Endometrial microvascular endothelial cells (primary cell): ENCODE results near the gene NLE1. TPM values are rescaled to one million over a fixed set of nuclear protein-coding genes. Genes with fewer than 3 reads are reported as not detected.
"Not testable (repeated sequence)": the region's sequence is repeated elsewhere in the genome, so short reads cannot be mapped to it uniquely, and the experiment has no call there.

Experiments used
- in situ Hi-C: cut with HindIII; loops from 2 replicates; pipeline ENCODE4 v1.10.0; 2017; ENCODE audit warnings: low sequenced_read_pairs, low pct_unique_long_range_greater_than_20kb; ENCODE audit errors: inconsistent ontology term
- total RNA-seq: library from RNA; depleted of rRNA; stranded (reverse); fragments of >200 nt; gene quantifications from one replicate; pipeline ENCODE4 v1.2.3, GENCODE V29; 2015; ENCODE audit errors: inconsistent ontology term

Gene NLE1
- total RNA-seq, 1 donor from 2014 or later = 33.5 TPM

- in situ Hi-C loops = no loop called here
These were observed 47.2 kb downstream of the NLE1 start for GRCh38 chr17:35094902-35095301.

GRCh38 chr17:35090707-35091106, 51.4 kb downstream of the NLE1 start:
- in situ Hi-C loops = not testable (repeated sequence)

GRCh38 chr17:35089586-35090296, 52.4 kb downstream of the NLE1 start:
- in situ Hi-C loops = no loop called here

GRCh38 chr17:35088881-35089585, 53.1 kb downstream of the NLE1 start:
- in situ Hi-C loops = no loop called here

- in situ Hi-C loops = no loop called here
These were observed 53.7 kb downstream of the NLE1 start for GRCh38 chr17:35088356-35088880.

- in situ Hi-C loops = no loop called here
These were observed 54.3 kb downstream of the NLE1 start for GRCh38 chr17:35087731-35088355.

GRCh38 chr17:35086931-35087573, 55.1 kb downstream of the NLE1 start:
- in situ Hi-C loops = no loop called here

- in situ Hi-C loops = no loop called here
These were observed 55.9 kb downstream of the NLE1 start for GRCh38 chr17:35086164-35086563.

- in situ Hi-C loops = no loop called here
These were observed 57.1 kb downstream of the NLE1 start for GRCh38 chr17:35084987-35085386.

GRCh38 chr17:35083071-35083470, 59.0 kb downstream of the NLE1 start:
- in situ Hi-C loops = no loop called here

- in situ Hi-C loops = no loop called here
These were observed 59.9 kb downstream of the NLE1 start for GRCh38 chr17:35082073-35082657.

- in situ Hi-C loops = no loop called here
These were observed 60.5 kb downstream of the NLE1 start for GRCh38 chr17:35081638-35082037.

- in situ Hi-C loops = no loop called here
These were observed 61.6 kb downstream of the NLE1 start for GRCh38 chr17:35080536-35080935.

GRCh38 chr17:35079547-35080423, 62.3 kb downstream of the NLE1 start:
- in situ Hi-C loops = no loop called here
